Hematopoietic multipotent progenitor cell treated with erythropoietin and hydrocortisone succinate and interleukin-3 and kit ligand, for 4 days (in vitro differentiated cells): ENCODE results near the gene CX3CL1.
"Not testable (repeated sequence)": the region's sequence is repeated elsewhere in the genome, so short reads cannot be mapped to it uniquely, and the experiment has no call there.

ENCODE experiments used
- DNase-seq: peaks from one replicate; pipeline ENCODE4 v3.0.0-alpha.2; 2015

The CX3CL1 gene

DNA sequence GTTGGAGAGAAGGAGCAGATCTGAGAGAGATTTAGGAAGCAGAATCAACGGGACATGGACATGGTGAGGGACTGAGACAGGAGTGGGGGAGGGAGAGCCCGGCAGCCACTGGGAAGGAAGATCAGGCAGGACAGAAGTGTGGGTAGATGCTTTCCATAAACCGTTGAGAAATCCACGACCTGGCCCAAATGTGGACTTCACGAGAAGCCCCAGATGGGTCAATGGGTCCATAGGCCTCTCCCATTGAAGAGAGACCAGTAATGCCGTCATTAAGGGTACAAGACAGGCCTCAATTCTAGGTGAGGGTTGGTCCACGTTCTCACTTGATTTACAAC lies 14.2 kb upstream of the CX3CL1 start:
- no peak for DNase-seq

GRCh38 chr16:57358527-57359095 lies 13.7 kb upstream of the CX3CL1 start, which contains the start of gene CCL22:
Gene CCL22, plus strand, starts transcription at chr16:57358783. Its CDS starts 34 bp downstream, at chr16:57358817.
- no peak for DNase-seq

- DNase-seq, result no peak
Observed at GRCh38 chr16:57360321-57360935, 11.9 kb upstream of the CX3CL1 start.

- DNase-seq, result no peak
Observed at GRCh38 chr16:57361404-57361803, 10.9 kb upstream of the CX3CL1 start.

- no peak for DNase-seq
Observed at GRCh38 chr16:57364143-57364542, 8.1 kb upstream of the CX3CL1 start.

- DNase-seq, result peak; percentile 49
Observed at GRCh38 chr16:57366544-57367040, 5.7 kb upstream of the CX3CL1 start.

GRCh38 chr16:57367116-57367752 lies 5.1 kb upstream of the CX3CL1 start:
- no peak for DNase-seq

GRCh38 chr16:57371494-57372371 lies 557 bp upstream of the CX3CL1 start:
- no peak for DNase-seq

- no peak for DNase-seq
Observed at GRCh38 chr16:57373117-57373947, 1.0 kb downstream of the CX3CL1 start.

DNA sequence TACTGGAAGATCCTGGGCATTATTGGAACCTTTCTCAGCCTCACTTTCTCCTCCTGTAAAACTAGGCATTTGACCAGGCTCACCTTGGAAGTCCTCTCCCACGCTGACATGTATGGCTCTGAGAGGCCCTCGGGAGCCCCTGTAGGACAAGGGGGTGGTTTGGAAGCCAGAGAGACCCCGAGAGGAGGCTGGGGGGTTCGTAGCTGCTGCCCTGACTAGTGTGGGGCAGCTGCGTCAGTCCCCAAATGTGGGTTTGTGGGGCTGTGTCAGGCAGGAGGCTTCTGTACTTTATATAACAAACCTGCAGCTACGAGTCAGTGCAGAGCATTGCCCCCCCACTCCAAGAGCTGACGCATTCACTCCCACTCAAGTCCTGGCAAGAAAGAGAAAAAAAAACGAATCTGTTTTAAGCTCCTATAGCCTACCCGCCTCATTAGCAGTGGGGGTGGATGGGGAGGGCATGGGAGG lies 1.8 kb downstream of the CX3CL1 start:
- no peak for DNase-seq

GRCh38 chr16:57374925-57375465 lies 2.7 kb downstream of the CX3CL1 start:
- not testable (repeated sequence) for DNase-seq

GRCh38 chr16:57376313-57376818 lies 4.1 kb downstream of the CX3CL1 start:
- no peak for DNase-seq

DNA sequence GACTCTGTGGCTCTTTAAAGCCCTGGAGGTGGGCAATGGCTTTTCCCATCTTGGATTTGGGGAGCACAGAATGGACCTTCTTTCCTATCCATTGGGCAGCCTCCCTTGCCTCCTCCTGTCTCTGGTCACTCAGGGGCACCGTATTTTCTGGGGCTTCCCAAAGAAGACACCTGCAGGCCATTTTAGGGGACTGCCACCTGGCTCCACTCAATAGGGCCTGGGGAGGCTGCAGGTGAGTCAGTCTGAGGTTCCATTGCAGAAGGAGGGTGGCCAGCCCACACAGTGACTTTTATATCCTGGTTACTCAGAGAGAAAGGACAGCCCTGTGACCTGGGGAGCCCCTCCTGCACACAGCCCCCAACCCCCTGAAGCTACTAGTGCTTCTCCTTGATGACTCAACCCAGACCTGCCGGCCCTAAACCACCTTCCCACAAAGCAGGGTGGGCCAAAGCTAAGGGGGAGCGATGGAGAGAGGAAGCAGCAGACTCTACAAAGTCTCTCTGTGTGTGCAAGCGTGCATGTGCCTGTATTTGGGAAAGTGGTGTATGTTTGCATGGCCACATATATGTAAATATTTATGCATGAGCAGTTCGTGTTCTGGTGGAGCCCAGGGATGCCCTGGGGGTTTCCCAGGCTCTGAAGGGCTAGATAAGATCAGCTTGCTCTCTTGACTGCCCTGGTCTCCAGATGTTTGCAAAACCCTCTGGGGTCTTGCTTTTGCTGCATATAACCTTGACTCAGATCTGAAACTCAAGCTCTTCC lies 5.0 kb downstream of the CX3CL1 start:
- DNase-seq, result no peak

GRCh38 chr16:57379579-57379978 lies 7.3 kb downstream of the CX3CL1 start:
- no peak for DNase-seq

DNA sequence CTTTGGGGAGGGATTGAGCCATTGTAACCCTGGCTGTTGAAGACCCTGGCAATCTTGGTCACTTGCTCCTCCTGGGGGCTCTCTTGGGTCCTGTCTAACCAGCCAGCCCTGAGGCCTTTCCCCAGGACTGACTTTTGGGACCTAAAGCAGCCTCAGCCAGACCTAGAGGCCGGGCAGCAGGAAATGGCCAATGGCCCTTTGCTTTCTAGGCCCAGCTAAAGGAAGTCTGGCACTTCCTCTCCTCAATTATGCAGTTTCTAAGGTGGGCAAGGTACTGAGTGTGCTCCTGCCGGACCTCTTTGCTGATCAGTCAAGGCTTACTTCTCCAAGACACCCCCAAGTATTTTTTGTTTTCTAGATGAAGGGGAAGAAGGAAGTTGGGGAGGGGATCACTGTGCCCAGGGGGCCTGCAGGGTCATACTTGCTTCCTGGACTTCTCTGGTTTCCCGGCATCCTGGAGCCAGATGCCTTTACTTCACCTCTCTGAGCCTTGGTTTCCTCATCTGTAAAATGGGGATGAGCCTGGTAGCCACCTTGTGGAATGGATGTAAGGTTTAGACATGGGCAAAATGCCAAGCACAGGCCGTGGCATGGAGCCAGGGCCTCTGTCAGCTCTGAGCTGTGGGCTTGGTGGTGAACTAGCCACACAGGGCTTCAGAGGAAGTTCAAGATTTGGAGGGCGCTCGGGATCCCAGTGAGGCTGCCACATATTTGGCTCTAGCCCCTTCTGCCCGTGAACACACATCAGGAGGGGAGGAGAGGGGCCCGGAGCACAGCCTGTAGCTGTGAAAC lies 8.6 kb downstream of the CX3CL1 start:
- peak; percentile 72 for DNase-seq

- no peak for DNase-seq
Observed at GRCh38 chr16:57381791-57382534, 9.7 kb downstream of the CX3CL1 start.

DNA sequence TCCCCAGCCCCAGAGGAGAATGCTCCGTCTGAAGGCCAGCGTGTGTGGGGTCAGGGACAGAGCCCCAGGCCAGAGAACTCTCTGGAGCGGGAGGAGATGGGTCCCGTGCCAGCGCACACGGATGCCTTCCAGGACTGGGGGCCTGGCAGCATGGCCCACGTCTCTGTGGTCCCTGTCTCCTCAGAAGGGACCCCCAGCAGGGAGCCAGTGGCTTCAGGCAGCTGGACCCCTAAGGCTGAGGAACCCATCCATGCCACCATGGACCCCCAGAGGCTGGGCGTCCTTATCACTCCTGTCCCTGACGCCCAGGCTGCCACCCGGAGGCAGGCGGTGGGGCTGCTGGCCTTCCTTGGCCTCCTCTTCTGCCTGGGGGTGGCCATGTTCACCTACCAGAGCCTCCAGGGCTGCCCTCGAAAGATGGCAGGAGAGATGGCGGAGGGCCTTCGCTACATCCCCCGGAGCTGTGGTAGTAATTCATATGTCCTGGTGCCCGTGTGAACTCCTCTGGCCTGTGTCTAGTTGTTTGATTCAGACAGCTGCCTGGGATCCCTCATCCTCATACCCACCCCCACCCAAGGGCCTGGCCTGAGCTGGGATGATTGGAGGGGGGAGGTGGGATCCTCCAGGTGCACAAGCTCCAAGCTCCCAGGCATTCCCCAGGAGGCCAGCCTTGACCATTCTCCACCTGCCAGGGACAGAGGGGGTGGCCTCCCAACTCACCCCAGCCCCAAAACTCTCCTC lies 10.4 kb downstream of the CX3CL1 start:
- DNase-seq, result peak; percentile 24
